MCF 10A (cell line): ENCODE measurements around the gene YAE1. TPM values are rescaled to one million over a fixed set of nuclear protein-coding genes. Genes with fewer than 3 reads are reported as not detected.

Source experiments
- BruUV-seq: library from RNA; stranded (reverse); fragments of 400-500 nt; replicated peaks from 2 replicates; lab custom pipeline; 2021; lab: Mats Ljungman, UMichigan
- CTCF ChIA-PET: fragments of 300-600 bp; sonication (Branson Sonifier 250); formaldehyde crosslinking; extraction: SDS; loops from one replicate; lab custom pipeline; 2021; ENCODE audit warnings: antibody characterized with exemption, inconsistent platforms; lab: Yijun Ruan, JAX
- POLR2A ChIA-PET: fragments of 300-600, 350-650 bp; sonication (Branson Sonifier 250); formaldehyde crosslinking; extraction: SDS; loops from one replicate; lab custom pipeline; 2020; ENCODE audit warnings: antibody characterized with exemption, inconsistent platforms; lab: Yijun Ruan, JAX
- DNase-seq: peaks from one replicate; pipeline ENCODE4 v3.0.0-alpha.2; 2018; ENCODE audit not compliant: unreplicated experiment
- H3K27ac Mint-ChIP-seq: one replicate; pipeline ENCODE4 v1.8.0; 2022; ENCODE audit warnings: mild to moderate bottlenecking, low read depth, mixed read lengths; ENCODE audit not compliant: unreplicated experiment
- H3K27me3 Mint-ChIP-seq: one replicate; pipeline ENCODE4 v1.8.0; 2022; ENCODE audit warnings: mixed read lengths; ENCODE audit not compliant: insufficient read depth, unreplicated experiment
- H3K36me3 Mint-ChIP-seq: one replicate; pipeline ENCODE4 v1.8.0; 2022; ENCODE audit warnings: mild to moderate bottlenecking, moderate library complexity, mixed read lengths; ENCODE audit not compliant: insufficient read depth, unreplicated experiment
- H3K4me1 Mint-ChIP-seq: one replicate; pipeline ENCODE4 v1.8.0; 2022; ENCODE audit warnings: mixed read lengths; ENCODE audit not compliant: insufficient read depth, unreplicated experiment
- H3K4me3 Mint-ChIP-seq: one replicate; pipeline ENCODE4 v1.8.0; 2022; ENCODE audit warnings: mild to moderate bottlenecking, moderate library complexity, mixed read lengths; ENCODE audit not compliant: unreplicated experiment
- H3K9me3 Mint-ChIP-seq: one replicate; pipeline ENCODE4 v1.8.0; 2022; ENCODE audit warnings: mixed read lengths; ENCODE audit not compliant: unreplicated experiment
- intact Hi-C: fragments of 100-400 bp; cut with micrococcal nuclease; formaldehyde crosslinking; loops from 2 replicates; pipeline ENCODE4 v1.14.1; 2022
- total RNA-seq: library from RNA; stranded (reverse); gene quantifications from 2 replicates; pipeline ENCODE4 v1.2.3, GENCODE V29; 2022
- TF ChIP-seq, protein P1 (sequence below): fragments of 200-600 bp; IDR thresholded peaks from one replicate; pipeline ENCODE4 v1.8.0; 2022; ENCODE audit warnings: antibody characterized with exemption, mild to moderate bottlenecking; ENCODE audit not compliant: unreplicated experiment

The YAE1 gene
- total RNA-seq, 1 experiment from 2014 or later: 34.7 TPM

DNA sequence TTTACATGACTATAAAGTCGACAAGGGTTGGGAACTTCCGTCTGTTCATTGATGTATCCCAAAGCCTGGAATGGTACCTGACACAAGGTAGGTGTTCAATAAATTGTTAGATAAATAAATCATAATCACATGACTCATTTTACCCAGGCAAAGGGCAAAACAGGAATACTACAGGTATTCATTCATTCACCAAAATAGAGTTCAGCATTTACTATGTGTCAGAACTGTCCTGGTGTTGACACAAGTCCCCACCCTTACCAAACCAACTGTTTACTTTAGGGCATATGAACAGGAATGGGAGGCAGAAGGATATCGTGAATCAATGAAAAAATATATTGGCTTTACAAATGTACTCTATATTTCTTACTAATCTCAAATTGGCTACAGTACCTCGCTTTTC is 666 bp upstream of the YAE1 start:
- peak; percentile 5 for DNase-seq
- ChIA-PET CTCF (no interaction called here), POLR2A (no interaction called here)
- BruUV-seq: no TSS peak
- Mint-ChIP-seq H3K27ac (peak overlapping the region; percentile 84), H3K9me3 (no peaks in the 10 kb centered on the region), H3K4me3 (peak overlapping the region; percentile 82), H3K4me1 (peaks cover 4% of the 10 kb centered on the region), H3K36me3 (no peaks in the 10 kb centered on the region), H3K27me3 (no peaks in the 10 kb centered on the region)
- intact Hi-C loops: no loop called here
- TF ChIP-seq, protein P1, sequence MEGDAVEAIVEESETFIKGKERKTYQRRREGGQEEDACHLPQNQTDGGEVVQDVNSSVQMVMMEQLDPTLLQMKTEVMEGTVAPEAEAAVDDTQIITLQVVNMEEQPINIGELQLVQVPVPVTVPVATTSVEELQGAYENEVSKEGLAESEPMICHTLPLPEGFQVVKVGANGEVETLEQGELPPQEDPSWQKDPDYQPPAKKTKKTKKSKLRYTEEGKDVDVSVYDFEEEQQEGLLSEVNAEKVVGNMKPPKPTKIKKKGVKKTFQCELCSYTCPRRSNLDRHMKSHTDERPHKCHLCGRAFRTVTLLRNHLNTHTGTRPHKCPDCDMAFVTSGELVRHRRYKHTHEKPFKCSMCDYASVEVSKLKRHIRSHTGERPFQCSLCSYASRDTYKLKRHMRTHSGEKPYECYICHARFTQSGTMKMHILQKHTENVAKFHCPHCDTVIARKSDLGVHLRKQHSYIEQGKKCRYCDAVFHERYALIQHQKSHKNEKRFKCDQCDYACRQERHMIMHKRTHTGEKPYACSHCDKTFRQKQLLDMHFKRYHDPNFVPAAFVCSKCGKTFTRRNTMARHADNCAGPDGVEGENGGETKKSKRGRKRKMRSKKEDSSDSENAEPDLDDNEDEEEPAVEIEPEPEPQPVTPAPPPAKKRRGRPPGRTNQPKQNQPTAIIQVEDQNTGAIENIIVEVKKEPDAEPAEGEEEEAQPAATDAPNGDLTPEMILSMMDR: no peak

DNA sequence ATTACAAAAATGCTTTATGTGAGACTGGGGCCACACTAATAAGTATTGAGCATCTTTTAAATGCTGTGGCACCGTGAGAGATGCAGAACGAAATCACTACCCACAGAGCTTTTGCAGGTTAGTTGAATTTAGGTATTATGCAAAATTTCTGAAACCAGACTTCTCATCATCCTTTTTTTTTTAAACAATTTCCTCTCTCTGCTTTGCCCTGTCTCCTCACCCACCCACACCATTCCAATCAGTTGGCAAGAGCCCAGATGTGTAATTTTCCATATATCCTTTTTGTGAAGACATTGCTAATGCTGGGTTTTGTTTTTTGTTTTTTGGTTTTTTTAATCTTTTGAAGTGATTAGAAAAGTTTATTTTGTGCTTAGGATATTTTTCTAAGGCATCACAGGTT is 1.1 kb downstream of the YAE1 start:
- DNase-seq: no peak
- intact Hi-C loops: no loop called here
- Mint-ChIP-seq H3K27me3 (no peaks in the 10 kb centered on the region), H3K4me1 (peaks cover 4% of the 10 kb centered on the region), H3K36me3 (peaks cover 4% of the 10 kb centered on the region), H3K4me3 (peak overlapping the region; percentile 82), H3K9me3 (no peaks in the 10 kb centered on the region), H3K27ac (no peak overlapping the region)
- ChIA-PET POLR2A (interaction anchor here (0.6 to 1.7 kb wide), 12 partner anchors 12 to 383 kb away, joined by 3 to 18 read pairs (median 4); partner anchors contain the start of genes CDK13 and RALA), CTCF (interaction anchor here (0.6 to 1.6 kb wide), 8 partner anchors 12 to 486 kb away, joined by 3 to 10 read pairs (median 3); no protein-coding TSS in a partner anchor)
- TF ChIP-seq, protein P1: no peak
- BruUV-seq: no TSS peak

DNA sequence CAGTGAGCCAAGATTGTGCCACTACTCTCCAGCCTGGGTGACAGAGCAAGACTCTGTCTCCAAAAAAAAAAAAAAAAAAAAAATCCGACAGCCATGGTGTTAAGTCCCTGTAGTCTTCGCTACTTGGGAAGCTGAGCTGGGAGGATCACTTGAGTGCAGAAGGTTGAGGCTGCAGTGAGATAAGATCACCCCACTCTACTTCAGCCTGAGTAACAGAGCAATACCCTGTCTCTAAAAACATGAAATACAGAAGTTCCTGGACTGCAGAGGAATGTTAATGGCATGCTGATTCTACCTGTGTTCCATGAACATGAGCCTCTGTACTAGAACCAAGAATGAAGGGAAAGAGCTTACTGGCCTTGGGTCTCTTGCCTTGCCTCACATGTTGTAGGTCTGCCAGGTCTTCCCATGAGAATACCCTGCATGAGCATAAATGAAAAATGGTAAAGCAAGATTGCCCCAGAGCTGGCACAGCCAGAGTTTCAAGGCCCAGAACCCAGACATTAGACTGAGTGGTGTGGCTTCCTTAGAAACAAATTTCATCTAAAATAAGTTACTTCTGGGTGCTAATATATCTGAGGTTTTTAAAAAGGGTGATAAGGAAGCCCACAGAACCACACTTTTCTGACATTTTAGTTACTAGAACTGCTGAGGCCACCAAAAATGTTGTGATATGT is 8.6 kb downstream of the YAE1 start:
- POLR2A ChIA-PET: interaction anchor here (0.5 kb wide), 1 partner anchor 99 kb away, joined by 3 read pairs; no protein-coding TSS in a partner anchor
- intact Hi-C loops: no loop called here

More for the DNA sequence above, 8.6 kb downstream of the YAE1 start:
- no peaks in the 10 kb centered on the region for H3K4me1 Mint-ChIP-seq
- CTCF ChIA-PET: interaction anchor here (1.5 kb wide), 1 partner anchor 176 kb away, joined by 4 read pairs; no protein-coding TSS in a partner anchor
- H3K4me3 Mint-ChIP-seq: no peak overlapping the region
- H3K9me3 Mint-ChIP-seq: no peaks in the 10 kb centered on the region
- TF ChIP-seq, protein P1: no peak
- H3K27ac Mint-ChIP-seq: no peak overlapping the region
- DNase-seq: no peak
- H3K36me3 Mint-ChIP-seq: peaks cover 22% of the 10 kb centered on the region
- no TSS peak for BruUV-seq
- no peaks in the 10 kb centered on the region for H3K27me3 Mint-ChIP-seq
